A204.1 (cell line): ENCODE results near the gene HIRA.
A peak's percentile ranks its signal among the peaks of the same experiment; 100 is the strongest.
"Not testable (repeated sequence)": the region's sequence is repeated elsewhere in the genome, so short reads cannot be mapped to it uniquely, and the experiment has no call there.

Experiments
- FAIRE-seq: peaks from 2 replicates; lab custom pipeline; 2012; peaks lifted over from hg19 to GRCh38; lab: Jason Lieb, UNC

The HIRA gene

DNA sequence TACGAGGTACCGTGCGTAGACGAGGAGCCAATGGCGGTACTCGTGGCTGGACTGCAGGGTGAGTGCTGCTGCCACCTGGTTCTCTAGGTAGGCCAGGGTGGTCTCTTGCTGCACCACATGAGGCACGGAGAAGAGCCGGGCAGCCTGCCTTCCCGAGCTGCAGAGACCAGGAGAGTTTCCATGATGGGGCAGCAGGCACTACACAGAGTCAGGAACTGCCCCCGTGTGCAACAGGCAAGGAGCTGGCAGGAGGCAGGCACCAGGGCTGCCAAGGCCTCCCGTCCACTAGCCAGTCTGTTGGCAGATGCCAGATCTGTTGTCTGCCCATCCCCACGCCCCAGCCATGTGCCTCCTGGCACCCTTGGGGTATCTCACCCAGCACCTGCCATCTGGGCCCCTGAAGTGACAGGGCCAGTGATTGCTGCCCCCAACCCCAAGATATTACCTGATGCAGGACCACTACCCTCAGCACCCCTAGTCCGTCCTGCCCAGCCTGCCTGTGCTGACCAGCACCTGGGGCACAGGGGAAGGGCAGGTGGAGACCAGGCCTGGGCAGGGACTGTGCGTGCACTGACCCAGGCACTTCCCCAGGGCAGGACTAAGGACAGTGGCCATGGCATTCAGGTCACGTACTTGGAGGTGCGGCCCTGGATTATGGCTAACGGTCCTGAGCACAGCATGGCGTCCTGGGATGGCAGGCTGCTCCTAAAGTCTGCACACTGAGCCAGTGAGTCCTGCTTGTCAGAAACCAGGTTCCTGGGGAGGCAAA, 78.0 kb downstream of the HIRA start:
- no peak for FAIRE-seq

DNA sequence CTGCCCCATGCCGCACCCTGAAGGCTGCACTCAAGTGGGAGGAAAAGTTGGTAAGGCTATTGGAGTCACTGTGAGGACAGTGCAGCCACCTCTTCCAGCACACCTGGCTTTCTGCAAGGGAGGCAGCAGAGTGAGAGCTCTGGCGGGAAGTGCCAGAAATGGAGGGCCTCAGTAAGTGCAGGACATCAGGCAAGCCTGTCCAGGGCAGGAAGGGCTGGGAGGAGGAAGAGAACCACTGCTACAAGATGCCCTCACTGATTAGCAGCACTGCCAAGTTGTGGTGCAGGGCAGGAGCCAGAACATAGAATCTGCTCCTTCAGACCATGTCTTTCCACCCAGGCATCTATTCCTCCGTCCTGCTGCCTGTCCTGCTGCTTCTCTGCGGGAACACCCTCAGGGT, 78.8 kb downstream of the HIRA start:
- no peak for FAIRE-seq

DNA sequence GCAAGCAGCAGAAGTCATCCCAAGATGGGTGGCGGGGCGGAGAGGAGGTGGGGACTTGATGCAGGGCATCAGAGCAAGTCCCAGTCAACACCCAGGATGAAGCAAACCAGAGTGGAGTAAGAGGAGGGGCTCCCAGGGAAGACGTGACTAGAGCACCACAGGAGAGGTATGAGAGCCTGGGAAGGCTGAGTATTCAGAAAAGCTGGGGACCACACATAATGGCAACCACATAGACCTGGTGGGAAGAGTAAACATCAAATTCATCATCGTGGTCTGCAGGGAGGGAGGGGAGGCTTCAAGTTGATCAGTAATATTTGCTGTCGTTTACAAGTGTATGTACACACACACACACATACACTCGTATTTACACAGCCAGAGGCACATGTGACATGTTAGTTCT, 79.3 kb downstream of the HIRA start:
- FAIRE-seq = no peak

DNA sequence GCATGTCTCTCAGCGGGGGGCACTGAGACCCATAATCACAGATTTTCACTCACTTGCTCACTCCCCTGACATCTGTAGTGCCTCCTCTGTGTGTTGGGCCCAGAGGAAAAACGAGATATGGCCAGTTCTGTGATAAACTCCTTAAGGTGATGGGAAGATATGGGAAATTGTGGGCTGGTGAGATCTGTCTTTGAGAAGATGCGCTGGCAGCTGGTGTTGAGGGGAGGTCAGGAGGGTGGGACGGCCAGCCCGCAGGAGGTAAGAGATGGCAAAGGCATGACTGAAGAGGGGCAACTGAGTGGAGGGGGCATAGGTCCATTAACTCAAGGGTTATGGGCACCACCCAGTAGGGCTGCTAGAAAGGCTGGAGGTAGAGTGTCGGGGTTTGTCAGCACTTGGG, 79.9 kb downstream of the HIRA start:
- no peak for FAIRE-seq

DNA sequence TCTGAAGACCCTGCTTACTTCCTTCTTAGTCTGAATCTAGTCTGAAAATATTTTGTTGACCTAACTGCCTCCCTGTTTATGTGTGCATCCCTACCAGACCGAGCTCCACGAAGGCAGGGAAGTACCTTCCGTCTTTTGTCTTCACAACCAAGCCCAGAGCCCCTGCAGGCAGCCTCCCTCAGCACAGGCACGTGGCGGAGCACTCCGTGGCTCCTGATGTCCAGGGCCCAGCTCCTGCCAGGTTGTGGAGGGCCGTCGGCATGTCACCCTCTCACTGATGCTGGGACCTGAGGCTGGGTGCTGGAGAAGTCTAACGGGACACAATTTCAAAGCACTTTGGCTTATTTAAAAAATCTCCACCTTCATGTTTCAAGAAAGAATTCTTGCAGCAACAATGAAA, 80.6 kb downstream of the HIRA start:
- no peak for FAIRE-seq

DNA sequence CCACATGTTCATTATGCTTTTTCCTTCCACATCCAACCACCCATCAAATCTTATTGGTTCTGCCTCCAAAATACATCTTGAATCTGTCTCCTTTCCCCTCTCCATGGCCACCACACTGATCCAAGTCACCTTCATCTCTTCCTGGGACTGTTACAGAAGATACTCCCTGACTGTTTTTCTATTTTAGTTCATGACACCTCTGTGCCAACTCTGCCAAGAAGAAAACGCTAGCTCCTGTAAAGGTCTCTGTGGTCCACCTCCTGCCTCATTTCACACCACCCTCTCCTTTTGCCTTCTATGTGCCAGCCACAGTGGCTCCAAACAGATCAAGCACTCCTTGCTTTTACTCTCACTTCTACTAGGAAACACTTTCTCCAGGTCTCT, 81.1 kb downstream of the HIRA start:
- no peak for FAIRE-seq

DNA sequence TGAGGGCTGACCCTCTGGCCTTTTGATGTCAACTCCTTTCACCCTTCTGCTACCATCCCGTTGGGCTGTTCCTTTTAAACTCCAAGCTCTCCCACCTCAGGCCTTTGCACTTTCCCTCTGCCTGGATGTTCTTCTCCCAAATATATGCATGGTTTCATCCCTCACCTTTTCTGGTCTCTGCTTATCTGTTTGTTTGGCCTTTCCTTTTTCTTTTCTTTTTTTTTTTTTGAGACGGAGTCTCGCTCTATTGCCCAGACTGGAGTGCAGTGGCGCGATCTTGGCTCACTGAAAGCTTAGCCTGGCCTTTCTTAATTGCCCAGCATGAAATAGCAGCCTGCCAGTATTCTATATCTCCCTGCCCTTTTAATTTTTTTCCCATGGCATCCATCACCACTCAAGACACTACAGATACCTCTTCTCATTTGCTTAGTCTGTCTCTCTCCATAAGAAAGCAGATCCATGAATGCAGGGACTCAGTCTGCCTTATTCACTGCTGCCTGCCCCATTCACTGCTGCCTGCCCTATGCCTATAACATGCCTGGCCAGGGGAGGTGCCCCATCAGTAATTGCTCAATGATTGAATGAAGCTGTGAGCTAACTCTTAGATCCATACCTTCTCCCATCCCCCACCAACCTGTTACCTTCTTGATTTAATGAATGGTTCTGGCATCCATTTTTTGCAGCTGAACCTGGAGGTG, 81.6 kb downstream of the HIRA start:
- no peak for FAIRE-seq

DNA sequence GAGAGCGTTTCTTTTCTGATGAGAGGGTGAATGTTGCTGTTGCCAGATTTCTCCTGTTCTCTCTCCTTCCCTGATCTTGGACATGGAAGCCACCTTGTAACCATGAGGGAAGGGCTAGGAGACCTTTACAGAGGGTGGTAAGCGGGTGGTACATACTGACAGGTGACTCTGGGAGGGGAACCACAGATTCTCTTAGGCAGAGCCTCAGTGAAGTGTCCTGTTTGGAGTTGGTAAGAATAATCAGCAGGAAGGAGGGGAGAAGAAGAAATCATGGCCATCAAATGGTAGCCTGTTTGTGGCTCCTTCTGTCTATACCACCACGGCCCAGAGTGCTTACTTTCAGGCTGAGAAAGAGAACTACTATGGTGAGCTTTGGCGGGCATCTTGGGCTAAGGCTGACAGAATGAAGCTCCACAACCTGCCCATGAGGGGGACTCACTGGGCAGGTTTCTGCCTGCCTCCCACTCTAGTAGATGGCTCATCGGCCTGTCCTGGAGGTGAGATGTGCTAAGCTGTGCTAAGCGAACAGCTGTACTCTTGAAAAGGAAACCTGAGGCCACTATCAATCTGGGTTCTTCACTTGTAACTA, 84.8 kb downstream of the HIRA start:
- no peak for FAIRE-seq

DNA sequence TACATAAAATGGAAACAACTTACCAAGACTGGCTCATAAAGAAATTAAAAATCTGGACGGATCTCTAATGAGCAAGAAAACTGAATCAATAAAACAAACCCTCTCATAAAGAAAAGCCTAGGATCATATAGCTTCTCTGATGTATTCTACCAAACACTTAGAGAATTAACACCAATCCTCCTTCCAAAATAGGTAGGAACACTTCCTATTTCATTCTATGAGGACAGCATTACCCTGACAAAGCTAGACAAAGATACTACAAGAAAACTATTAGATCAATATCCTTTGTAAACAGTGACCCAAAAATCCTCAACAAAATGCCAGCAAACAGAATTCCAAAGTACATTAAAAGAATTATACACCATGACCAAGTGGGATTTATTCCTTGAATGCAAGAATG, 87.1 kb downstream of the HIRA start:
- no peak for FAIRE-seq

DNA sequence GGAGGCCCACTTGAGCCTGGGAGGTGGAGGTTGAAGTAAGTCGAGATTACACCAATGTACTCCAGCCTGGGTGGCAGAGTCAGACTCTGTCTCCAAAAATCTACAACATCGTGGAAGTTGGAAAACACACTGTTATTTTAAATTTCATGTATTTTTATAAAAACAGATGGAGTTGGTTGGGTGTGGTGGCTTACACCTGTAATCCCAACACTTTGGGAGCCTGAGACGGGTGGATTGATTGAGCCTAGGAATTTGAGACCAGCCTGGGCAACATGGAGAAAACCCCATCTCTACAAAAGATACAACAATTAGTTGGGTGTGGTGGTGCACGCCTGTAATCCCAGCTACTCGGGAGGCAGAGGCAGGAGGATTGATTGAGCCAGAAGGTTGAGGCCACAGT, 88.1 kb downstream of the HIRA start:
- FAIRE-seq = no peak

DNA sequence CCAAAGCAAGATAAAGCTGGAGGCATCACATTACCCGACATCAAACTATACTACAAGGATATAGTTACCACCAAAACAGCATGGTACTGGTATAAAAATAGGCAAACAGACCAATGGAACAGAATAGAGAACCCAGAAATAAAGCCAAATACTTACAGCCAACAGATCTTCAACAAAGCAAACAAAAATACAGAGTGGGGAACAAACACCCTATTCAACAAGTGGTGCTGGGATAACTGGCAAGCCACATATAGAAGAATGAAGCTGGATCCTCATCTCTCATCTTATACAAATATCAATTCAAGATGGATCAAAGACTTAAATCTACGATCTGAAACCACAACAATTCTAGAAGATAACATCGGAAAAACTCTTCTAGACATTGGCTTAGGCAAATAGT, 90.0 kb downstream of the HIRA start:
- no peak for FAIRE-seq

DNA sequence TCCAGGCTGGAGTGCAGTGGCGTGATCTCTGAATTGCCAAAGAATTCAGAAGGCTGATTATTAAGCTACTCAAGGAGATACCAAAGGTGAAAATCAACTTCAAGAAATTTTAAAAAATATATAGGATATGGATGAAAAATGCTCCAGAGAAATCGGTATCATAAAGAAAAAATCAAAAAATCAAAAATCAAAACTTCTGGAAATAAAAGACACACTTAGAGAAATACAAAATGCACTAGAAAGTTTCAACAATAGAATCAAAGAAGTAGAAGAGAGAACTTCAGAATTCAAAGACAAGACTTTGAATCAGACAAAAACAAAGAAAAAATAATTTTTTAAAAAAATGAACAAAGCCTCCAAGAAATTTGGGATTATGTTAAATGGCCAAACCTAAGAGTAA, 94.4 kb downstream of the HIRA start:
- FAIRE-seq = peak; percentile 59

DNA sequence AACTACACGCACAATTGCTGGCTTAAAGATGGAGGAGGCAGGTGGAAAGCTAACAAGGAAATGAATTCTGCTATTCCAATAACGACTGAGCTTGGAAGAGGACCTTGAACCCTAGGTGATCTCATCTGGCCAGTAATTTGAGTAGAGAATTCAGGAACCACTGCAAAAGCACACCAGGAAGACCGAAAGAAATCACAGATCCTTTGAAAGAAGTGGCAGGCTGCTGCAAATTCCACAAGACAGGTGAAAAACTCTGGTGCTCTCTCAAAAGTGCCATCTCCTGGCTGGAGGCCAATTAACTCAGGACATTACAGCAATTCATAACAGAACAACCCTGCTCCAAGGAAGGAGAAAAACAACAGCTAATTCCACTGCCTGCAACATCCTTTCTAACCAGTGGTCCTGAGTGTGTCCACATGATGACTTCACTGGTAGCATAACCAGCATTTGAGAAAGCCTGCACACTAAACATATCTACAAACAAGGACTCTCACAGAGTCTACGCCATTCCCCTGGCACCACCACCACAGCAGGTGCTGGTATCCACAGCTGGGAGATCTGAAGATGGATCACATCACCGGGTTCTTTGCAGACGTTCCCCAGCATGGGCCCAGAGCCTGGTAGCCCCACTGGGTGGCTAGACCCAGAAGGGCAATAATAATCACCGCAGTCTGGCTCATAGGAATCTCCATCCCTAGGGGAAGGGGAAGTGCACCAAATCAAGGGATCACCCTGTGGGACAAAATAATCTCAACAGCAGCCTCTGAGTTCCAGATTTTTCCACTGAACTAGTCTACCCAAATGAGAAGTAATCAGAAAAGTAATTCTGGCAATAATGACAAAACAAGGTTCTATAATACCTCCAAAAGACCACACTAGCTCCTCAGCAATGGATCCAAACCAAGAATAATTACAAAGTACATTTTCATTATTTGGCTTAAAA, 95.1 kb downstream of the HIRA start:
- no peak for FAIRE-seq

DNA sequence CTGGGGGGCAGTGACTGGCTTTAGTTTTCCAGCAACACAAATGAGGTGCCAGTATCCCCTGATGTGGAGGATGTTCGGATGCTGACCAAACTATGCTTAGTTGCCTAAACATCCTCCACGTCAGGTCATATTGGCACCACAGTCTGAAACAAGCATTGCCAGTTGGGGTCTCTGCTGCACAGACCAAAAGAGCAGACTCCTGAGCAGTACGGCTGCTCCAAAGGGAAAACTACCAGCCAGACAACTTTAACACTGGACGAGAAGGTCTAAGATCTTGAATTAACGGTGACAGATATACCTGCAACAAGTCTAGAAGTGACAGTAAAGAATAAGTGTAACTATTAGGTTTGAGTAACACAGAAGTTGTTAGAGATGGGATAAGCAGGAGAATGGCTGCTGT, 99.6 kb downstream of the HIRA start:
- FAIRE-seq = no peak

DNA sequence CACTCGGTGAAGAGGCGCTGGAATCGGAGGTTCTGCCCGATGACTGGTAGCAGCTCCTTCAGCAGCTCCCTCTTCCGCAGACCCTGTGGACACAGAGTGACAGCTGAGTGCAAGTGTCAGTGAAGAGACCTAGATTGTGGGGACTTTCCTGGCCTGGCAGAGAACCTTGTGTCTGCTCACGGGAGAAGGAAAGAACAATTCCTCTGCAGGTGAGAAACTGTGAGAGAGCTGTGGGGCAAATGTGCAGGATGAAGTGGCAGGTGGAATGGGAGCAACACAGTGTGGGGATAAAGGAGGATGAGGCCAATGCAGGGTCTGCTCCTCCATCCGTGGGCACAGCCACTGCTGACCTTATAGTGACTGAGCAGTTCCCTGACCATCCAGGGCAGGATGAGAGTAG, 100.1 kb downstream of the HIRA start:
- no peak for FAIRE-seq

DNA sequence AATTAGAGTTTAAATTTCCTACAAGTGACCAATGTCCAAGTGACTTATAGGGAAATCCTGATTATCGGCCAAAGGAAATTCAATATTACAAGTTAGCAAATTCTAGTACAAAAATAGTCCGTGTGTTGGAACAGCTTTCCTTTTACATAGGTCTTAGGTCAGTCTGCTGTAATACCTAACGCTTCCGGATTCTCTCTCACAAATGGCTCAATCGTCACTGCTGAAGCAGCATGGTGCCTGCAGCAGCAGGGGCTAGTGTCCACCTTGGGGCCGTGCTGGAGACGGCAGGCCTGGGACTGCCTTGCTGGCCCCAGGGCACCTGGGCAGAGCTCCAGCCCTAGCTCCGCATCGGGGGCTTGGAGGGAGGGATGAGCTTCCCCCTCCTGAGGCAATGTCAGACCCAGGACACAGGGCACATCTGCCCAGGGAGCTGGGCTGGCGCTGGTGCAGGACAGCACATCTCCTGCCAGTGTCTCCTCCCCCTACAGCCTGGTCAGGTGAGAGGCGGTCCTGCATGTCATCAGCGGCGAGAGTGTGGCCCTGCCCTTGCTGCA, 100.6 kb downstream of the HIRA start:
- FAIRE-seq = no peak

DNA sequence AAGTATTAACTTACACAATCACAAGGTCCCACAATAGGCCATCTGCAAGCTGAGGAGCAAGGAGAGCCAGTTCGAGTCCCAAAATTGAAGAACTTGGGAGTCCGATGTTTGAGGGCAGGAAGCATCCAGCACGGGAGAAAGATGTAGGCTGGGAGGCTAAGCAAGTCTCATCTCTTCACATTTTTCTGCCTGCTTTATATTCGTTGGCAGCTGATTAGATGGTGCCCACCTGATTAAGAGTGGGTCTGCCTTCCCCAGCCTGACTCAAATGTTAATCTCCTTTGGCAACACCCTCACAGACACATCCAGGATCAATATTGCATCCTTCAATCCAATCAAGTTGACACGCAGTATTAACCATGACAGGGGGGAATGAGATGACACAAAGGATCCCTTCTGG, 101.3 kb downstream of the HIRA start:
- FAIRE-seq = not testable (repeated sequence)

DNA sequence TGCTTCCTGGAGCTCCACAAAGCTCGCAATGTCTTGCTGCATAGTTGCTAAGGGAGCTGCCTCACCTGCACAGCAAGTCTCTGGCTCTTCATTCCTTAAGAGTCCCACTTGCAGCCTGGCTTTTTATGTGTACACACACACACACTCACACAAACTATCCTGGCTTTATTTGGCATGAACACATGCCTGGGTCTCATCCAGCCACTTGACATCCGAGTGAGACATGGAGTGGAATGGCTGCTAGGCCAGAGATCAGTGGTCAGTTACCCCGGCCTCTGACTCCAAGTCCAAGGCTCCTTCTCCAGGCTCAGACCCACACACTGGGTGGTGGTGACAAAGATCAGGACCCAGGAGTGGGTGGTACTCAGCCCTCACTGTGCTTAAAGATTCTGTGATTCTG, 102.1 kb downstream of the HIRA start:
- FAIRE-seq = no peak

DNA sequence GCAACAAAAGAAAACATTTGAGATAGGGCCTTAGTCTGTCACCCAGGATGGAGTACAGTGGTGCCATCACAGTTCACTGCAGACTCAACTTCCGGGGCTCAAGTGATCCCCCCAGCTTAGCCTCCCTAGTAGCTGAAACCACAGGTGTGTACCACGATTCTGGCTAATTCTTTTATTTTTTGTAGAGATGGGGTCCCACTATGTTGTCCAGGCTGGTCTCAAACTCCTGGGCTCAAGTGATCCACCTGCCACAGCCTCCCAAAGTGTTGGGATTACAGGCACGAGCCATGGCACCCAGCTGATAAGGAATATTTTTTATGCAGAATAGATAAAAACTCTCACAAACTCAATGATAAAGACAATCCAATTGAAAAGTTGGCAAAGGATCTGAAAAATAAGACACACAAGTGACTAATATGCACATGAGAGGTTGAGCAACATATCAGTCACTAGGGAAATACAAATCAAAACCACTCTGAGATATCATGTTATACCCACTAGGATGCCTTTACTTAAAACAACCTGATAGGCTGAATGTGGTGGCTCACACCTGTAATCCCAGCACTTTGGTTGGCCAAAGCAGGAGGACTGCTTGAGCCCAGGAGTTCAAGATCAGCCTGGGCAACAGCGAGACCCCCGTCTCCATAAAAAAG, 106.1 kb downstream of the HIRA start:
- FAIRE-seq = no peak

DNA sequence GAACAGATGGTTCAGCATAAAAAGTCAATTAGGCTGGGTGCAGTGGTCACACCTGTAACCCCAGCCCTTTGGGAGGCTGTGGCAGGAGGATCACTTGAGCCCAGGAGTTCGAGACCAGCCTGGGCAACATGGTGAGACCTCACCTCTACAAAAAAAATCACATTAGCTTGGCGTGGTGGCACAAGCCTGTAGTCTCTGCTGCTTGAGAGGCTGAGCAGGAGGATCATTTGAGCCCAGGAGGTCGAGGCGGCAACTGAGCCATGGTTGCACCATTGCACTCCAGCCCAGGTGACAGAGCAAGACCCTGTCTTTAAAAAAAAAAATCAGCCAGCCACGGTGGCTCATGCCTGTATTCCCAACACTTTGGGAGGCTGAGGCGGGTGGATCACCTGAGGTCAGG, 108.1 kb downstream of the HIRA start:
- not testable (repeated sequence) for FAIRE-seq

DNA sequence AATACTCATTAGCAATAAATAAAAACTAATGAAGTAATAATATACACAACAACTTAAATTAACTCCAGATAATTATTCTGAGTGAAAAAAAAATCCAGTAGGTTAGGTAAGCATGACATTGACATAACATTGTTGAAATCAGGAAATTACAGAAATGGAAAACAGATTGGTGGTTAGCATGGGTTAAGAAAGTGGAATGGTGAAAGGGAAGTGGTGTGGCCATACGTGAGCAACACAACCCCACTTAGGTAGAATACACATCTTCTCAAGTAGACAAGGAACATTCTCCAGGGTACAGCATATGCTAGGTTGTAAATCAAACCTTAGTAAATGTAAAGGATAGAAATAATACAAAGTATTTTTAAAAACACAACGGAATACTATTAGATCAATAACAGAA, 109.8 kb downstream of the HIRA start:
- FAIRE-seq = no peak

DNA sequence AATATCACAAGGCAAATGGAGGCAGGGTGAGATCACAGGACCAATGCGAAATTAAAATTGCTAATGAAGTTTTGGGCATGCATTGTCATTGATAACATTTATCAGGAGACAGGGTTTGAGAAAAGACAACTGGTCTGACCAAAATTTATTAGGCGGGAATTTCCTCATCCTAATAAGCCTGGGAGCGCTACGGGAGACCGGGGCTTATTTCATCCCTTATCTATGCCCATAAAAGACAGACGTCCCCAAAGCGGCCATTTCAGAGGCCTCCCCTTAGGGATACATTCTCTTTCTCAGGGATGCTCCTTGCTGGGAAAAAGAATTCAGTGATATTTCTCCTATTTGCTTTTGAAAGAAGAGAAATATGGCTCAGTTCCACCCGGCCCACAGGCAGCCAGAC, 111.4 kb downstream of the HIRA start:
- not testable (repeated sequence) for FAIRE-seq
